Trophoblast cell (in vitro differentiated cells and primary cell): Measurements from ENCODE around the gene ZBTB12.
A peak's percentile ranks its signal among the peaks of the same experiment; 100 is the strongest.

ENCODE experiments used
- DNase-seq, 2 donors: peaks; one replicate each; pipeline ENCODE4 v3.0.0-alpha.2; 2016
- H2AFZ ChIP-seq: 2 replicates; pipeline ENCODE4 v1.6.1; 2013; ENCODE audit warnings: low read length, moderate library complexity, mild to moderate bottlenecking; ENCODE audit not compliant: insufficient read depth, poor library complexity
- H2AK5ac ChIP-seq: 2 replicates; pipeline ENCODE4 v1.6.1; 2013; ENCODE audit warnings: mild to moderate bottlenecking, low read length
- H2BK120ac ChIP-seq: 2 replicates; pipeline ENCODE4 v1.6.1; 2013; ENCODE audit warnings: low read length, mild to moderate bottlenecking, moderate library complexity; ENCODE audit not compliant: insufficient read depth, poor library complexity
- H2BK12ac ChIP-seq: 2 replicates; pipeline ENCODE4 v1.6.1; 2013; ENCODE audit warnings: mild to moderate bottlenecking, low read length, moderate library complexity
- H2BK5ac ChIP-seq: 2 replicates; pipeline ENCODE4 v1.6.1; 2013; ENCODE audit warnings: low read length, low read depth, moderate library complexity, mild to moderate bottlenecking; ENCODE audit not compliant: poor library complexity
- H3K14ac ChIP-seq: 2 replicates; pipeline ENCODE4 v1.6.1; 2013; ENCODE audit warnings: mild to moderate bottlenecking, low read length
- H3K18ac ChIP-seq: 2 replicates; pipeline ENCODE4 v1.6.1; 2013; ENCODE audit warnings: mild to moderate bottlenecking, low read length
- H3K23ac ChIP-seq: 2 replicates; pipeline ENCODE4 v1.6.1; 2013; ENCODE audit warnings: low read length
- H3K27ac ChIP-seq: 2 replicates; pipeline ENCODE4 v1.5.1; 2013; ENCODE audit warnings: low read depth, mild to moderate bottlenecking, inconsistent platforms, low read length, moderate library complexity
- H3K27me3 ChIP-seq: 2 replicates; pipeline ENCODE4 v1.6.1; 2013; ENCODE audit warnings: inconsistent platforms, mild to moderate bottlenecking, low read length, moderate library complexity; ENCODE audit not compliant: insufficient read depth
- H3K36me3 ChIP-seq, 2 experiments: 1 replicate in 1 of 2; 2 replicates in 1 of 2; pipeline ENCODE4 v1.6.1; 2013; ENCODE audit warnings: low read length in 2 of 2, mild to moderate bottlenecking in 2 of 2, moderate library complexity in 1 of 2; ENCODE audit not compliant: insufficient read depth in 2 of 2, control insufficient read depth in 1 of 2
- H3K4ac ChIP-seq: 2 replicates; pipeline ENCODE4 v1.6.1; 2013; ENCODE audit warnings: low read depth, mild to moderate bottlenecking, low read length, moderate library complexity
- H3K4me1 ChIP-seq, 2 experiments: 1 replicate in 1 of 2; 2 replicates in 1 of 2; pipeline ENCODE4 v1.6.1; 2013; ENCODE audit warnings: low read length in 2 of 2, mild to moderate bottlenecking in 2 of 2, moderate library complexity in 1 of 2; ENCODE audit not compliant: insufficient read depth in 2 of 2, control insufficient read depth in 1 of 2
- H3K4me2 ChIP-seq: 2 replicates; pipeline ENCODE4 v1.6.1; 2013; ENCODE audit warnings: inconsistent platforms, mild to moderate bottlenecking, low read length, moderate library complexity
- H3K4me3 ChIP-seq: 2 replicates; pipeline ENCODE4 v1.5.1; 2013; ENCODE audit warnings: mild to moderate bottlenecking, low read depth, low read length, inconsistent platforms
- H3K79me1 ChIP-seq: one replicate; pipeline ENCODE4 v1.6.1; 2013; ENCODE audit warnings: low read length
- H3K79me2 ChIP-seq: 2 replicates; pipeline ENCODE4 v1.6.1; 2013; ENCODE audit warnings: low read length, mild to moderate bottlenecking; ENCODE audit not compliant: control insufficient read depth, insufficient read depth, poor library complexity
- H3K9ac ChIP-seq: 2 replicates; pipeline ENCODE4 v1.6.1; 2013; ENCODE audit warnings: mild to moderate bottlenecking, low read length
- H3K9me3 ChIP-seq: 2 replicates; pipeline ENCODE4 v1.6.1; 2013; ENCODE audit warnings: low read depth, mild to moderate bottlenecking, control low read depth, inconsistent platforms, low read length; ENCODE audit not compliant: insufficient read depth
- H4K12ac ChIP-seq: 2 replicates; pipeline ENCODE4 v1.6.1; 2013; ENCODE audit warnings: low read depth, mild to moderate bottlenecking, low read length, moderate library complexity
- H4K8ac ChIP-seq: 2 replicates; pipeline ENCODE4 v1.6.1; 2013; ENCODE audit warnings: low read depth, mild to moderate bottlenecking, low read length, moderate library complexity
- H4K91ac ChIP-seq: one replicate; pipeline ENCODE4 v1.6.1; 2013; ENCODE audit warnings: low read depth, mild to moderate bottlenecking, low read length, moderate library complexity
- WGBS: extraction: QIAGEN DNeasy Blood & Tissue Kit; methylation state at CpG from one replicate; pipeline ENCODE4 v1.1.7; 2013; ENCODE audit warnings: missing lambda C conversion rate; ENCODE audit not compliant: insufficient read length, insufficient coverage; ENCODE audit errors: extremely low coverage; 5-methylcytosine and 5-hydroxymethylcytosine counted together

Gene ZBTB12

DNA sequence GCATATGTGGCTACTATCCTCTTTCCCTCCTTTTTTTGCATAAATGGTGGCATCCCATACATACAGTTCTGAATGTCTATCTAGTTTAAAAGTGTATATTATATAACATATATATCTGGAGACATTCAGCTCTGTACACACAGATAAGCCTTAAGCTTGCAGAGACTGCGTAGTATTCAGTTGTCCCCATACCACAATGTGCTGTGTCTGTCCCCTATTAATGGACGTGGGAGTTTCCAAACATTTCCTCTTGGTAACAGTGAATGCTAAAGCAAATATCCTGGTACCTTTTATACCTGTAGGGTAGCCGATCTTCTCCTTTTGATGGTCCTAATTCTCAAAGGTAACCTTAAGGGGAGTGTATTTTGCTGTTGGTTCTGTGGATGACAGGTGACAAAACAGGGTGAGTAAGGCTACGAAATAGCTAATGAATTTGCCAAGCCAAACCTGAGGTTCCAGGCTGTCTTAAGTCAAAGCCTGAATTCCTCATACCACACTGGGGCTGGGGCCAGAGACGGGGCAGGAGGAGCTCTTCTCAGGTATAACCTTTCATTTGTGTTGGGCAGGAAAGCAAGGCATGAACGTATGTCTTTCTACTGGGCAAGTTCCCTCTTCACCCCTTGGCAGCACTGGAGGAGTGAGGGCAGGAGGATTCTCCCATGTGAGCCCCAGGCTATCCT lies 17.9 kb upstream of the ZBTB12 start:
- Histone ChIP-seq H2BK120ac (no peak overlapping the region), H3K14ac (no peak overlapping the region)

DNA sequence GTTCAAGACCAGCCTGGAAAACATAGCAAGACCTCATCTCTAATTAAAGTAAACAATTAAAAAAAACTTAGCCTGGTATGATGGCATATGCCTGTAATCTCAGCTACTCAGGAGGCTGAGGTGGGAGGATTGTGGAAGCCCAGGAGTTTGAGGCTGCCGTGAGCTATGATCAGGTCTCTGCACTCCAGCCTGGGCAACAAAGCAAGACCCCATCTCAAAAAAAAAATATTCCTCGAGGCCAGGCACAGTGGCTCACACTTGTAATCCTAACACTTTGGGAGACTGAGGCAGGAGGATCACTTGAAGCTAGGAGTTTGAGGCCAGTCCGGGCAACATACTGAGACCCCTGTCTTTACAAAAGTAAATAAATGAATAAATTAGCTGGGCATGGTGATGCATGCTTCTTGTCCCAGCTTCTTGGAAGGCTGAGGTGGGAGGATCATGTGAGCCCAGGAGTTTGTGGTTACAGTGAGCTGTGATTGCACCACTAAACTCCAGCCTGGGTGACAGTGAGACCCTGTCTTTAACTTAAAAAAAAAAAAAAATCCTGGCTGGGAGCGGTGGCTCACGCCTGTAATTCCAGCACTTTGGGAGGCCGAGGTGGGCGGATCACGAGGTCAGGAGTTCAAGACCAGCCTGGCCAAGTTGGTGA lies 16.3 kb upstream of the ZBTB12 start:
- no peak overlapping the region for H3K9ac ChIP-seq

More for the DNA sequence above, 17.9 kb upstream of the ZBTB12 start:
- Histone ChIP-seq H3K79me2 (no peaks in the 10 kb centered on the region), H3K23ac (no peak overlapping the region), H4K91ac (no peak overlapping the region), H3K79me1 (no peaks in the 10 kb centered on the region), H3K4ac (no peak overlapping the region), H2AFZ (no peak overlapping the region), H3K4me1 (peaks cover 0 to 2% of the 10 kb centered on the region in 2 experiments), H4K8ac (no peak overlapping the region), H3K9ac (no peak overlapping the region), H3K36me3 (no peaks in the 10 kb centered on the region), H3K9me3 (no peaks in the 10 kb centered on the region), H3K18ac (no peak overlapping the region), H3K4me2 (no peak overlapping the region), H2BK12ac (no peak overlapping the region), H3K4me3 (no peak overlapping the region), H2AK5ac (no peak overlapping the region), H2BK5ac (no peak overlapping the region), H3K27ac (no peak overlapping the region), H4K12ac (no peak overlapping the region), H3K27me3 (no peaks in the 10 kb centered on the region)
- WGBS, result no CpG with 5 or more reads among the region's 6 CpGs
- DNase-seq, result peak; percentile 61 to 67

DNA sequence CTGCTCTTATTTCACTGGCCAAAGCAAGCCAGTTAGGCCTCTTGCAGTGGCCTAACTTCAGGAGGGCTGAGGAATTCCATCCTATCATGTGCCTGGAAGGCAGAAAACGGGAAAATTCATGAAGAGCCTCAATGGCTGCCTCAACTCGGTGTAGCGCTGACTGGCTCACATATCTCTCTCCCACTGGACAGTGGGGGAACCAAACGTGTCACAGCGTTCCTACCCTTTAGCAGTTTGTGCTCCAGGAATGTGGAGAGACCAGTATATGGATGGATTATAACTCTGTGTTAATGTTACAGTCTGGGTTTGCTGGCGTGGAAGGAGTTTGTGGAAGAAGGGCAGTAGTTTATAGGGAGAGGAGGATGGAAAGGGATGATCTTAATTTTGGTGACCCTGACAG lies 13.9 kb upstream of the ZBTB12 start:
- DNase-seq, result peak; percentile 90 to 93
- H3K4me2 ChIP-seq, result no peak overlapping the region
- no peak overlapping the region for H3K9ac ChIP-seq
- H2AK5ac ChIP-seq, result no peak overlapping the region
- no peak overlapping the region for H4K8ac ChIP-seq
- H2BK5ac ChIP-seq, result no peak overlapping the region
- no peak overlapping the region for H3K27ac ChIP-seq
- no peaks in the 10 kb centered on the region for H3K79me1 ChIP-seq
- no peak overlapping the region for H3K23ac ChIP-seq
- no peaks in the 10 kb centered on the region for H3K36me3 ChIP-seq
- no peak overlapping the region for H2AFZ ChIP-seq
- no peak overlapping the region for H2BK12ac ChIP-seq
- H3K4me1 ChIP-seq, result peaks cover 0 to 2% of the 10 kb centered on the region in 2 experiments
- H3K4ac ChIP-seq, result no peak overlapping the region
- no peak overlapping the region for H3K14ac ChIP-seq
- no peaks in the 10 kb centered on the region for H3K79me2 ChIP-seq
- H3K27me3 ChIP-seq, result no peaks in the 10 kb centered on the region
- H3K9me3 ChIP-seq, result peaks cover 2% of the 10 kb centered on the region
- no peak overlapping the region for H4K91ac ChIP-seq
- no peak overlapping the region for H2BK120ac ChIP-seq
- H4K12ac ChIP-seq, result no peak overlapping the region
- no peak overlapping the region for H3K18ac ChIP-seq
- no CpG with 5 or more reads among the region's 6 CpGs for WGBS
- H3K4me3 ChIP-seq, result no peak overlapping the region

More for the DNA sequence above, 16.3 kb upstream of the ZBTB12 start:
- H3K27ac ChIP-seq, result no peak overlapping the region
- H2BK12ac ChIP-seq, result no peak overlapping the region
- no peaks in the 10 kb centered on the region for H3K9me3 ChIP-seq
- no CpG with 5 or more reads among the region's 8 CpGs for whole genome bisulfite sequencing
- H4K12ac ChIP-seq, result no peak overlapping the region
- no peaks in the 10 kb centered on the region for H3K27me3 ChIP-seq
- no peak overlapping the region for H3K4ac ChIP-seq
- H3K23ac ChIP-seq, result no peak overlapping the region
- H4K8ac ChIP-seq, result no peak overlapping the region
- no peaks in the 10 kb centered on the region for H3K79me2 ChIP-seq
- H3K79me1 ChIP-seq, result no peaks in the 10 kb centered on the region
- no peak overlapping the region for H2BK5ac ChIP-seq
- no peak overlapping the region for H3K4me3 ChIP-seq
- H3K14ac ChIP-seq, result no peak overlapping the region
- no peak overlapping the region for H2BK120ac ChIP-seq
- no peaks in the 10 kb centered on the region for H3K36me3 ChIP-seq
- DNase-seq, result no peak
- H3K4me1 ChIP-seq, result peaks cover 0 to 2% of the 10 kb centered on the region in 2 experiments
- no peak overlapping the region for H2AFZ ChIP-seq
- no peak overlapping the region for H2AK5ac ChIP-seq
- H3K18ac ChIP-seq, result no peak overlapping the region
- no peak overlapping the region for H3K4me2 ChIP-seq
- no peak overlapping the region for H4K91ac ChIP-seq

DNA sequence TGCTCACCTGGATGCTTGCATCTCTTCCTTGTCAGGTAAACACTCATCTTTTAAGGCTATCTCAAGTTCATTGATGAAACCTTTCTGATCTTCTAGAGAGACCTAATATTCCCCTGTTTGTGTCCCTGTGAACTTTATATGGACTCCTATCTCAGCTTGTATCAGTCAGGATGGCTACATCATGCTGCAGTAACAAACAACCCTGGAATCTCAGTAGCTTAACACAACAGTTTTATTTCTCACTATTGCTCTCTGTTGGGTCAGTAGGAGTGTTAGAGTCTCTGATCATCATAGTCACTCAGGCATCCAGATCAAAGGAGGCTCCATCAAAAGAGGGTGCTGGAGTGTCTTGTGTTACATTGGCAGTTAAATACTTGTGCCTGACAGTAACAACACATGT lies 13.5 kb upstream of the ZBTB12 start:
- H3K23ac ChIP-seq, result no peak overlapping the region
- no peak overlapping the region for H4K91ac ChIP-seq
- no peak for DNase-seq
- no peak overlapping the region for H3K4ac ChIP-seq
- H3K79me2 ChIP-seq, result no peaks in the 10 kb centered on the region
- H2BK12ac ChIP-seq, result no peak overlapping the region
- H3K27ac ChIP-seq, result no peak overlapping the region
- no peak overlapping the region for H3K14ac ChIP-seq
- H3K4me1 ChIP-seq, result peaks cover 0 to 2% of the 10 kb centered on the region in 2 experiments
- H2AFZ ChIP-seq, result no peak overlapping the region
- H2BK120ac ChIP-seq, result no peak overlapping the region
- H3K9ac ChIP-seq, result no peak overlapping the region
- H2AK5ac ChIP-seq, result no peak overlapping the region
- H3K18ac ChIP-seq, result no peak overlapping the region
- no peaks in the 10 kb centered on the region for H3K79me1 ChIP-seq
- H3K36me3 ChIP-seq, result no peaks in the 10 kb centered on the region
- no peak overlapping the region for H4K8ac ChIP-seq
- no peak overlapping the region for H3K4me2 ChIP-seq
- no peak overlapping the region for H2BK5ac ChIP-seq
- peaks cover 2% of the 10 kb centered on the region for H3K9me3 ChIP-seq
- H3K27me3 ChIP-seq, result no peaks in the 10 kb centered on the region
- no peak overlapping the region for H4K12ac ChIP-seq
- H3K4me3 ChIP-seq, result no peak overlapping the region
